SW 1271 (cell line): ENCODE data around the gene TMEM151B.
A peak's percentile ranks its signal among the peaks of the same experiment; 100 is the strongest.

Source experiments
- DNase-seq, 2 experiments: peaks; one replicate each; lab custom pipeline; 2025; lab: John Stamatoyannopoulos, UW

The TMEM151B gene

DNA sequence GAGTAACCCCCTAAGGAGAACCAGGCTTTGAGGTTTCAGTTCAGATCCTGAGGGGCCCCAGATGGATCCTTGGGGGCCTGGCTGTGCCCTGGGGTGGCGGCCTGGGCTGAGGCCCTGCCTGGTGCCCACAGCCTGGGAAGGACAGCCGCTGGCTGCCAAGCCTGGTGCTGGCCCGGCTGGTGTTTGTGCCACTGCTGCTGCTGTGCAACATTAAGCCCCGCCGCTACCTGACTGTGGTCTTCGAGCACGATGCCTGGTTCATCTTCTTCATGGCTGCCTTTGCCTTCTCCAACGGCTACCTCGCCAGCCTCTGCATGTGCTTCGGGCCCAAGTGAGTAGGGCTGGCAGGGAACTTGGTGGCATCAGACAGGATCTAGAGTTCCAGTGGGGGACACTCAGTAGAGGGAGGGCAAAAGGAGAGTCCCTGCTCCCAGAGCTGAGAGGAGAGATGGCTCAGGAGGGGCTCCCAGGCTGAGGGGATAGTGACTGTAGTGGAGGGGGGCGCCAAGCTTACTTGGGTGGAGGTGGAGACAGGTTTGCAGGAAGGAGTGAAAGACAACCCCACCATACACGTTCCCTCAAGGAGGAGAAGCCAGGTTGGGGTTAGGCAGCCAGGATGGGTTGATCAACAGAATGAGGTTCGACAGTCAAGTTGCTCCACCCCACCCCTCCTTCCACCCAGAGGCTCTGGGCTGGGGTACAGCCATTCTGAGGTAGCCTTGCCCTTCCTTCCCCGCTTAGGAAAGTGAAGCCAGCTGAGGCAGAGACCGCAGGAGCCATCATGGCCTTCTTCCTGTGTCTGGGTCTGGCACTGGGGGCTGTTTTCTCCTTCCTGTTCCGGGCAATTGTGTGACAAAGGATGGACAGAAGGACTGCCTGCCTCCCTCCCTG, 37.3 kb upstream of the TMEM151B start:
- DNase-seq, result no peak

DNA sequence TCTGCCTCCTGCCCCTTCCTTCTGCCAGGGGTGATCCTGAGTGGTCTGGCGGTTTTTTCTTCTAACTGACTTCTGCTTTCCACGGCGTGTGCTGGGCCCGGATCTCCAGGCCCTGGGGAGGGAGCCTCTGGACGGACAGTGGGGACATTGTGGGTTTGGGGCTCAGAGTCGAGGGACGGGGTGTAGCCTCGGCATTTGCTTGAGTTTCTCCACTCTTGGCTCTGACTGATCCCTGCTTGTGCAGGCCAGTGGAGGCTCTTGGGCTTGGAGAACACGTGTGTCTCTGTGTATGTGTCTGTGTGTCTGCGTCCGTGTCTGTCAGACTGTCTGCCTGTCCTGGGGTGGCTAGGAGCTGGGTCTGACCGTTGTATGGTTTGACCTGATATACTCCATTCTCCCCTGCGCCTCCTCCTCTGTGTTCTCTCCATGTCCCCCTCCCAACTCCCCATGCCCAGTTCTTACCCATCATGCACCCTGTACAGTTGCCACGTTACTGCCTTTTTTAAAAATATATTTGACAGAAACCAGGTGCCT, 36.6 kb upstream of the TMEM151B start:
- DNase-seq, result no peak

DNA sequence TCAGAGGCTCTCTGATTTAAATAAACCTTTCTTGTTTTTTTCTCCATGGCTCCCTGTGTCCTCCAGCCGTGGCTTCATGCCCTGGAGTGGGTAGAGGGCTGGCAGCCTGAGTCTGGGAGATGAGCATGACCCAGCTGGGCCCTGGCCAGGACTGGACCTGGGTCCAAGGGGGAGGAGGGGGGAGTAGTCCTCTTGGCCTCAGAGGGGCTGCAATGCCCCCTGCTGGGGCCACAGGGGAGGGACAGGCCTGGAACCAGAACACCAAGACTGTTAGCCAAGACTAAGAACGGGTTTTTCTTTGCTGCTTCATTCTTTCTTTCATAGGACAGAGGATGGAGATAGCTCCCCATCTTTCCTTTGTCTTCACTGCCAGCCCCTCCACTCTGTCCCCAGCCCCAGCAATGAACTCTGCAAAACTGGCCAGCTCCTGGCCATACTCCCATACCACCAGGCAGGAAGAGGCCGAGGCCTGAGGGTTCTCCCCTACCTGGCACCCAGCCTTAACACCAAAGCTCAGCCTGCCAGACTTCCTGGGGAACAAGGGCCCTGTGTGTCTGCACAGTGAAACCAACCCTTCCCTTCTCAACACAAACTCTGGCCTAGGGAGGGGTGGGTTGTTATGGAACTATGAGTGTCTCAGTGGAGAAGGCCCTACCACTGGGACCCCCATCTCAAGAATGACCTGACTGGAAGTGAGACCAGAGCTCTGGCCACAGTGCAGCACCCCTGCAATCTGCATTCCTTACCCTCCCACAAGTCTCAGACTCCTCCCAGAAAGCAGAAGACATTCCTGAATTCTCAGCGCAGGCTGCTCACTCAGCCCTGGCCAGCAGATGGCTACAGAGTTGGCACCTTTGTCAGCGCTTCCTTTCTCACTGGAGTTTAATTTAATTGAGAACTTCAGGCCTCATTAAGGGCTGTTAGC, 35.9 kb upstream of the TMEM151B start:
- peak in 1 of 2 experiments; percentile 71 for DNase-seq

DNA sequence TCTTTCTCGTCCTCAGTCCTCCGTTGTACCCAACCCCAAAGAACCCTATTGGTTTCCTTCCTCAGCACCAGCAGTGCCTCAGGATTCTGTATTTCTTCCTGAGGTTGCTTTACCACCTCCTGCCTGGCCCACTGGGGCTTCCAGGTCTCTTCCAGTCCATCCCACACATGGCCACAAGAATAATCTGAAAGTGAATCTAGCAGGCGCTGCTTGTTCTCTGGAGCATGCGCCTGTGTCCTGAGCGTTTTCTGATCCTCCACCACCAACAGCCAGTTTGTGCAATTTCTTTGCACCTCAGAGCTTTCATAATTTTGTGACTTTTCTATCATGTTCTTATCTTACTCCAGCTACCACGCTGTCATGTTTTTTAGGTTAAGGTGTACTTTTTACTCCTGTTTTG, 35.0 kb upstream of the TMEM151B start:
- no peak for DNase-seq

DNA sequence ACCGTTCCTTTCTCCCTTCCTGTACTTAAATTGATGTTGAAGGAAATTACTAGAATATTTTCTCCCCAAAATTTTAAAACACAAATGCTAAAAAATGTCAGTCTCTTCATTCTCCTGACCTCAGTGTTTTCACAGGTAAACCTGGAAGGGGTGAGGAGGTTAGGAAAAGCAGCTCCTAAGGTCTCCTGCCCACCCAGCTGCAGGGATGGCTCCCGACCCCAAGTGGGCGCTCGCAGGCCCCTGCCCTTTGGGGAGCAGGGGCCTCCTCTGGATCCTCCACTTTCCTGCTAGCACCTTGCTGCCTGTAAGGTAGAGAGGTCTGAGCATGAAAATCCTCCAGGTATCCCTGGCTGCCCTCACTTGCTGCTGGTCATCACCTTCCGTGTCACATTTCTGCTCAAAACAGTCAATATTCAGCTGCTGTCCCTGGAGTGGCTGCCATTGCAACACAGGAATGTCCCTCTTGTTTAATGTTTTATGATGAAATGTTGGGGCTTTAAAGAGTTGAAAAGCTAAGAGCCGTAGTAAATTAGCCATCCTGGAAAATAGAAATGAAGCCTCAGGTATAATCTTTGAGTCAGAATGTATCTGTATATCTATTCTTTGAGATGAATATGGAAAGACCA, 34.2 kb upstream of the TMEM151B start:
- no peak for DNase-seq

DNA sequence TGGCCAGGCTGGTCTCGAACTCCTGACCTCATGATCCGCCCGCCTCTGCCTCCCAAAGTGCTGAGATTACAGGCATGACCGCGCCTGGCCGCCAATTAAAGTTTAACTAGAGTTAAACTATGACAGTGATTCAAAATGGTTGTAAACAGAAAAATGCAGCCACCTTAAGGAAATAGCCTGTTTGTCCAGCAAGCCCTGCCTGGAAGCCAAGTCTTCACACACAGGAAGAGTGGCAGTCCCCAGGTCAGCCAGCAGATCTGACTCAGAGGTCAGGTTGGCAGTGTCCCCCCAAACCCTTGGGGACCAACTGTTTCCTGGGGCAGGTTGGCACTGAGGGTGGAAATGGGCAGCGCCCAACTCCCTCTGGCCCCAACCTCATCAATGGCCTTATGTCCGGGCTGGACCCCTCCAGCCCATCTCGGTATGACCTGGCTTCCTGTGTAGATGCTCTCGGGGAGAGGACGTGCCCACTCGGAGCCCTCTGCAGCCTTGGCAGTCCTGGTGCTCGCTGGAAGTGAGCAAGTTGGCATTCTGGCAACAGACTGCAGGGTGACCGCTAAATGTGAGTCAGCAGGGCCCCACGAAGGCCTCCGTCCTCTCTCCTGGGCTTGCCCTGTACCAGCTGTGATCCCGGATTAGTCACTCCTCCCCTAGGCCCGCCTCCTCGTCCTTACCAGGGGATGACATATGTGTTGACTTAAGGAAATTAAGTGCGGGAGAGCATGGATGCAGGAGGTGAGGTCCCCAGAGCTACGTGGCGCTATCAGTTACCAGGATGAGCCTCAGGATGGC, 33.0 kb upstream of the TMEM151B start:
- peak; percentile 98 for DNase-seq

DNA sequence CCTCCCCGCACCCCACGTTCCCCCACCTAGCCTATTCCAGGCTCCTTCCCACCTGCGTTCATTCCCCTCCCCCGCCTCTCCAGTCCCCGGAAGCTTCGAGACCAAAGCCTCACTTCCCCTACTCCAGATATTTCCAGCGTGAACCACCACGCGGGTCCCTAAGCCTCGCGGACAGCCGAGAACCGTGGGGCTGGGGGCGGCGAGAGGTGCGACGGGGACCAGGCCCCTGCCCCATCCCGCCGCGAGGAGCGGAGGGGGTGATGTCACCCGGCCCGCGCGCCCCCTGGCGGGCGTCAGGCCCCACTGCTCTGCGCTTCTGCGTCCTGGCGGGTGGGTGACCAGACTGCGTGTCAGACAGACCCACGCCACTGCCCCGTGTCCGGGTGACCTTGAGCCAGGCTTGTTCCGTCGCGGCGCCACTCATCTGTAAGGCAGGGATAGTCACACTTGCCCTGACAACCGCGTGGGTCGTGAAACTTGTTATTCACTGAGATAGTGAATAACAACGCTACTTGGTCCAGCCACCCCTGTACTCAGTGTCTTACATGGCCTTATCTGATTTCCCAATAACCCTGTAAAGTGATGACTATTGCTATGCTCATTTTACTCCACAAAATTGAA, 32.3 kb upstream of the TMEM151B start:
- peak in 1 of 2 experiments; percentile 71 for DNase-seq

DNA sequence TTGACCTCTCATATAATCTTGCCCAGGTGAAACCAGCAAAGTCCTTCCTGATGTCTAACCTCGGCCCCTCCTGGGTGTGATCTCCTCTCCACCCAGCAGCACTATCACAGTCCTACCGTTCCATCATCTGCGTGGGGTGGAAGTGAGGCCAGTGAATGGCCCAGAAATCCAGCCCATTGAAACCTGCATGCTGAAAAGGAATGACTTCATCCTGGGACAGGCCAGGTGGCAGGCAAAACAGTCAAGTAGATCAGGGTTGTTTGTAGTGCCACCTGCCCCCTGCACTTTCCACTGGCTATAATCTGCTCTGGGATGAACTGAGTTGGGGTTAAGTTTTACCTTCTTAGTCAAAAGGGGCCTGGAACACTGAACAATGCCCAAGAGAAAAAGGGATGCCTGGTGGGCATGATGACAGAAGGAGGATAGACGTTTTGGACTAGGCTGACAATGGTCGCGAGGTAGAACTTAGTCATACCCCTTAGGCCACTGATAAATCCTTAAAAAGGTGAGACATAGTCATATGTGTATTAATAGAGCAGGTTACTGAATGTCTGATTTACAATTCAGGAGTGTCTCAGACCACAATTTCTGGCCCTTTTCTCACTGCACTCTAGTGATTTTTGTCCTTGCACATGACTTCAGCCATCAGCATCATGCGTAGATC, 31.4 kb upstream of the TMEM151B start:
- no peak for DNase-seq

DNA sequence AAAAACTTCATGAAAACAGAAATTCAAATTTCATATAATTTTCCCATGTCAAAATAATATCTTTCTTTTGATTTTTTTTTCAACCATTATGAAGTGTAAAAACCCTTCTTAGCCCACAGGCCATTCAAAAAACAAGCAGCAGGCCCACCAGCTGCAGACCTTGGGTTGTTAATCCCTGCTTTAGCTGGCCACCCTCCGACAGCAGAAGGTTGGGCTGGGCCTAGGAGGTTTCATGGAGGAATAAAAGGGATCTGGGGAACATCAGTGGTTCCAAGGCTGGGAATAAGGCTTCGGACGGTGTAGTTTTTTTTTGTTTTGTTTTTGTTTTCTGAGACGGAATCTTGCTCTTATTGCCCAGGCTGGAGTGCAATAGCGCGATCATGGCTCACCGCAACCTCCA, 26.9 kb upstream of the TMEM151B start:
- no peak for DNase-seq

DNA sequence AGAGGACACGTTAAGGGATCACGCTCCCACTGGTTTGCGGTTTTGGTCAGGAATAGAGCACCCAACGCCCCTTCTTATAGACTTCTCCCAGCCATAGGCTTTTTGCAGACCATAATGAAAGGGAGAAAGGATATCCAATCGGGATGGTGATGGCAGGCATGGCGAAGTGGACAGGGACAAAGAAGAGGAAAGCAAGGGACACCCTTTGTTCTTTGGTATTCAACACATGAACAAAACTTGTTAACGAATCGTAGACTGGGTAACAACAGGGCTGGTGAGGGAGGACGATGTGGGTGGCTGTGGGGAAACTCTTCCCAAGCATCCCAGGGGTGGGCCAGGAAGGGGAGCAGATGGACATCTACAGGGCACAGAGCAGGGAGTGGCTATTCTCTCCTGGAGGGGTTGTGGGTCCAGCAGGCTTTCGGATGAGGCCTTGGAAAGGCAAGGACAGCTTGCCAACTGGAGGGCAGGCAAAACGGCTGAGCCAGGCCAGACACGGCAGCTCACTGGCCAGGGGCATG, 24.8 kb upstream of the TMEM151B start:
- DNase-seq, result no peak

DNA sequence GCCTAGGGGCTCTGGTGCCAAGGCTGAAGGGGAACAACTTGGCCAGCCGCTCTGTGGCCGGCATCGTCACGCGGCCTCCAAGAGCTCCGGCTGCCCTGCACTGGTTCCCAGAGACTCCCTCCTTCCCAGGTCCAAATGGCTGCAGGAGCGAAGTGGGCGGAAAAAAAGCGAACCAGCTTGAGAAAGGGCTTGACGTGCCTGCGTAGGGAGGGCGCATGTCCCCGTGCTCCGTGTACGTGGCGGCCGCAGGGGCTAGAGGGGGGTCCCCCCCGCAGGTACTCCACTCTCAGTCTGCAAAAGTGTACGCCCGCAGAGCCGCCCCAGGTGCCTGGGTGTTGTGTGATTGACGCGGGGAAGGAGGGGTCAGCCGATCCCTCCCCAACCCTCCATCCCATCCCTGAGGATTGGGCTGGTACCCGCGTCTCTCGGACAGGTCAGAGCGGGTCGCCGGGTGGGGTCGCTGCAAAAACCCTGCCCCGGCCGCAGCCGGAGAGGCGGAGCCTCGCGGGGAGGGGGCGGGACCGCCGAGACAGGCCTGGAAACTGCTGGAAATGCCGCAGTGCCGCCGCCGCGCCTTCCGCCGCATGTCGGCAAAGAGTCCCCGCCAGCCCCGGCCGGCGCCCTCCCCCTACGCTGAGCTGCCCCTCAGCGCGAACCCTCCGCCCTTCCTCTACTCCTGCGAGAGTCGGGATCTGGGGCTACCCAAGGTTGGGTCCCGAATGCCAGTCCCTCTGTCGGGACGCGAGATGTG, 24.2 kb upstream of the TMEM151B start:
- peak; percentile 45 to 70 for DNase-seq

DNA sequence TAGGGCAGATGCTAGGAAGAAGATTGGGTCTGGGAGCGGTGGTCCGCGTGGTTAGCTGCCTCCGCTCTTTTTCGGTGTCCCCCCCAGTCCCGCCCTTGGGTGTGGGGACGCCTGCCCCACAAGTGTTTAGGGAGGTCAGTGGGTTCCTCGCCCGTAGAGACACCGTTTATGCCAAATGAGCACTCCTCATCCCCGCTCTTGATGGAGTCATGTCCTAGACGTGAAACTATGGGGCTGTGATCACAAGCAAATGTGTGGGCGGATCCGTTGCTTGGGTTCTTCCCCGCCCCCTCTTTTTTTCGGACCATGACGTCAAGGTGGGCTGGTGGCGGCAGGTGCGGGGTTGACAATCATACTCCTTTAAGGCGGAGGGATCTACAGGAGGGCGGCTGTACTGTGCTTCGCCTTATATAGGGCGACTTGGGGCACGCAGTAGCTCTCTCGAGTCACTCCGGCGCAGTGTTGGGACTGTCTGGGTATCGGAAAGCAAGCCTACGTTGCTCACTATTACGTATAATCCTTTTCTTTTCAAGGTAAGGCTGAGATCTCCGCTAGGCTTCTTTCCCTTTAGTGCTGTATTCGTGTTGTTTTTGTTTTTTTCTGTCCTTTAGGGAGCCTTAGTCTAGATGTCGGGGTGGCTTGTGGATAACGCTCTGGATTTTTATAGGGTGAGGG, 23.4 kb upstream of the TMEM151B start, which contains the start of gene HSP90AB1:
HSP90AB1 (plus strand) TSS at position 439 of the 675 bp plus-strand sequence. CDS start 1,529 bp downstream, outside the sequence.
- peak; percentile 93 to 98 for DNase-seq

DNA sequence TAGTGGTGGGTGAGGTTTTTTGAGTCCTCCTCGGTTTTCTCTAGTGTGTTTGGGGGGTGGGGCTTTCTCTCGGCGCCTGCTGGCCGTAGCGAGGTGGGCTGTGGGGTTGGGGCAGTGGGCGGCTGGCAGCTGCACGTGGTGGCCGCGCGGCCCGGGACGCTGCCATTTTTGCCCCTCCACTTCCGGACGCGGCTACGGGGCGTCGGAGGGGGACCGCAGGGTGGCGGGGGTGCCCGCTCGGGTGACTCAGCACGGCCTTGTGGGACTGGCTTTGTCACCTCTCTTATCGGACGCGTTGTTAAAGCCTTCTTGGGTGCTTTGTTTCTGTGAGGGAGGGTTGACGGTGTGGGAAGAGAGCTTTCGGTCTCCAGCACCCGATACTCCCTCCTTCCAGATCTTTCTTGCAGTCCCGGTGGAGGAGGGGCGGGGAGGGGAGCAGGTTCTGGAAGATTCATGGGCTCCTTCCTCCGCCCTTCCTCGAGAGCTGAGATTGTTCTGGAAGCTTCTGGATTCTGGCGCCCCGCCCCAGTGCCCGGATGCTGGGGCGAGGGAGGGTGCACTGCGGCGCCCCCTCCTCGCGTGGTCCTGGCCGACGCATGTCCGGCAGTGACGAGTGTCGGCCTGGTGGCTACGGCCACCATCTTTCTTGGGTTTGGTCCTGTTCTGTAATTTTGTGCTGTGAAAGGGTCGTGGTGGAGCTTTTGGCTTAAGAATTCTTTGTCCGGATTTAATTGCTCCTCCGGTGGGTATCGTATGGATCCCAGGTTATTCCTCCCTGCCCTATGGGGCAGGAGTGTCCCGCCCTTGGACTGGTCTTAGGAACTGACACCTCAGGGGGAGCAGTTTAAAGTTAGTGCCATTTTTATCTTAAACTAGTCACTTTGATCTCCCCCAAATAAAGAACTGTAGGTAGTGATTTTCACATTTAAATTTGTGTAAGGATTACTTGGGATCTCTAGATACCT, 22.6 kb upstream of the TMEM151B start:
- DNase-seq, result peak; percentile 20 to 68

DNA sequence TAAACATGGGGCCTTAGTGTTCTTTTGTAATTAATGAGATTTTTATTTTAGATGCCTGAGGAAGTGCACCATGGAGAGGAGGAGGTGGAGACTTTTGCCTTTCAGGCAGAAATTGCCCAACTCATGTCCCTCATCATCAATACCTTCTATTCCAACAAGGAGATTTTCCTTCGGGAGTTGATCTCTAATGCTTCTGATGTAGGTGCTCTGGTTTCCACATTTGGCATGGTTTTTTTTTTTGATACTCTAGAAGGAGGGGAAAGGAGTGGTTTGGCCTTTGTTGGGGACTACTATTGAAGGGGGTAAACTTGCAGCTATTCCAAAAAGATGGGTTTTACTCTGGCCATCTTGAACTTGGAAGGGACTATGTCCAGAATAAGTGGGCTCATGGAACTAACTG, 21.7 kb upstream of the TMEM151B start:
- DNase-seq, result no peak

DNA sequence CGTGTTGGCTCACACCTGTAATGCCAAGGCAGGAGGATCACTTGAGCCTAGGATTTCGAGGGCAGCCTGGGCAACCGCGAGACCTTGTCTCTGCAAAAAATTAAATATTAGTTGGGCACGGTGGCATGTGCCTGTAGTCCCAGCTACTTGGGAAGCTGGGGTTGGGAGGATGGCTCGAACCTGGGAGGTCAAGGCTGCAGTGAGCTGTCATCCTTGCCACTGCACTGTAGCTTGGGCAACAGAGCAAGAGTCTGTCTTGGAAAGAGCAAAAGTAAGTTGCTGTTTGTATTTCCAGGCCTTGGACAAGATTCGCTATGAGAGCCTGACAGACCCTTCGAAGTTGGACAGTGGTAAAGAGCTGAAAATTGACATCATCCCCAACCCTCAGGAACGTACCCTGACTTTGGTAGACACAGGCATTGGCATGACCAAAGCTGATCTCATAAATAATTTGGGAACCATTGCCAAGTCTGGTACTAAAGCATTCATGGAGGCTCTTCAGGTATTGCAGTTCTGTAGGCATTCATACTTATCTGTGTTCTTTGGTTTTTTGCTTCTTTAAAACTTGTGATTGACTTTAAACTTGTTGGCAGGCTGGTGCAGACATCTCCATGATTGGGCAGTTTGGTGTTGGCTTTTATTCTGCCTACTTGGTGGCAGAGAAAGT, 21.0 kb upstream of the TMEM151B start:
- DNase-seq, result no peak

DNA sequence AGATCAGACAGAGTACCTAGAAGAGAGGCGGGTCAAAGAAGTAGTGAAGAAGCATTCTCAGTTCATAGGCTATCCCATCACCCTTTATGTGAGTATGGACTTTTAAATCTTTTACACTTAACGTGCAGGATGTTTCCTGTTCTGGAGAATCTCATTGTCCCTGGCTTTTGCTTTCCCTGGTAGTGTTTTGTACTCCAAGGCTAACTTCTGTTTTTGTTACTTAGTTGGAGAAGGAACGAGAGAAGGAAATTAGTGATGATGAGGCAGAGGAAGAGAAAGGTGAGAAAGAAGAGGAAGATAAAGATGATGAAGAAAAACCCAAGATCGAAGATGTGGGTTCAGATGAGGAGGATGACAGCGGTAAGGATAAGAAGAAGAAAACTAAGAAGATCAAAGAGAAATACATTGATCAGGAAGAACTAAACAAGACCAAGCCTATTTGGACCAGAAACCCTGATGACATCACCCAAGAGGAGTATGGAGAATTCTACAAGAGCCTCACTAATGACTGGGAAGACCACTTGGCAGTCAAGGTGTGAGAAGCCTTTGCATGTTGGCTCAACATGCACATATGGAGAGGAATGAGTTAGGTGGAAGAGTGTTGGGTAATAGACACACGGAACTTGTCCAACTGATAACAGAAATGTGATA, 20.1 kb upstream of the TMEM151B start:
- DNase-seq, result no peak
